ENCODE results near the gene SMC5.

The SMC5 gene

GRCh38 chr9:70262366-70262765, 3.6 kb downstream of the SMC5 start:
- no peak for ATAC-seq
- TF ChIP-seq CREB5 (CRISPR knock-in tag; IDR thresholded peaks at IDR 0.05; ENCODE audit: low read depth) (no peak), BACH2 (CRISPR knock-in tag; IDR thresholded peaks at IDR 0.05; ENCODE audit: borderline replicate concordance) (no peak), ISL1 (CRISPR knock-in tag; IDR thresholded peaks at IDR 0.05) (no peak), CSRNP3 (CRISPR knock-in tag; IDR thresholded peaks at IDR 0.05) (no peak), TSHZ2 (CRISPR knock-in tag; IDR thresholded peaks at IDR 0.05) (no peak), GLIS3 (CRISPR knock-in tag; IDR thresholded peaks at IDR 0.05) (no peak), ZNF70 (CRISPR knock-in tag; IDR thresholded peaks at IDR 0.05) (no peak), ESRRG (CRISPR knock-in tag; IDR thresholded peaks at IDR 0.05) (no peak), POU6F1 (CRISPR knock-in tag; IDR thresholded peaks at IDR 0.05; ENCODE audit: borderline replicate concordance, low read depth) (no peak), TCF4 (CRISPR knock-in tag; IDR thresholded peaks at IDR 0.05; ENCODE audit: borderline replicate concordance) (no peak), SNAI2 (CRISPR knock-in tag; IDR thresholded peaks at IDR 0.05) (no peak), ZFP30 (CRISPR knock-in tag; IDR thresholded peaks at IDR 0.05) (no peak), ARNTL (CRISPR knock-in tag; IDR thresholded peaks at IDR 0.05; ENCODE audit: borderline replicate concordance, low read depth) (no peak)

- no peak for ATAC-seq
- TF ChIP-seq ZFP3 (CRISPR knock-in tag; IDR thresholded peaks at IDR 0.05) = no peak
- TF ChIP-seq TSHZ2 (CRISPR knock-in tag; IDR thresholded peaks at IDR 0.05) = no peak
- TF ChIP-seq ESRRG (CRISPR knock-in tag; IDR thresholded peaks at IDR 0.05) = no peak
- TF ChIP-seq ZNF8 (CRISPR knock-in tag; IDR thresholded peaks at IDR 0.05) = no peak
- no peak for TF ChIP-seq PATZ1 (CRISPR knock-in tag; IDR thresholded peaks at IDR 0.05; ENCODE audit: borderline replicate concordance)
- TF ChIP-seq ISL1 (CRISPR knock-in tag; IDR thresholded peaks at IDR 0.05) = no peak
- no peak for TF ChIP-seq CSDC2 (CRISPR knock-in tag; IDR thresholded peaks at IDR 0.05)
- TF ChIP-seq ZFP30 (CRISPR knock-in tag; IDR thresholded peaks at IDR 0.05) = no peak
- TF ChIP-seq TOX (CRISPR knock-in tag; IDR thresholded peaks at IDR 0.05; ENCODE audit: borderline replicate concordance) = no peak
- TF ChIP-seq ZNF565 (CRISPR knock-in tag; conservative IDR thresholded peaks at IDR 0.05; ENCODE audit: low read depth) = no peak
- TF ChIP-seq CSRNP3 (CRISPR knock-in tag; IDR thresholded peaks at IDR 0.05) = no peak
- TF ChIP-seq TCF4 (CRISPR knock-in tag; IDR thresholded peaks at IDR 0.05; ENCODE audit: borderline replicate concordance) = no peak
- no peak for TF ChIP-seq GLIS3 (CRISPR knock-in tag; IDR thresholded peaks at IDR 0.05)
- TF ChIP-seq ZNF70 (CRISPR knock-in tag; IDR thresholded peaks at IDR 0.05) = no peak
- TF ChIP-seq SNAI2 (CRISPR knock-in tag; IDR thresholded peaks at IDR 0.05) = no peak
- TF ChIP-seq CREB5 (CRISPR knock-in tag; IDR thresholded peaks at IDR 0.05; ENCODE audit: low read depth) = no peak
Observed at GRCh38 chr9:70262948-70263347, 4.2 kb downstream of the SMC5 start.

Measured in SK-N-SH treated with all-trans-retinoic acid at 6 μM for 48 hours (cell line).